ENCODE results near the gene RAI2. TPM values are rescaled to one million over a fixed set of nuclear protein-coding genes. Genes with fewer than 3 reads are reported as not detected.

Gene RAI2
- total RNA-seq, 1 experiment from 2014 or later, result 0.38 TPM

DNA sequence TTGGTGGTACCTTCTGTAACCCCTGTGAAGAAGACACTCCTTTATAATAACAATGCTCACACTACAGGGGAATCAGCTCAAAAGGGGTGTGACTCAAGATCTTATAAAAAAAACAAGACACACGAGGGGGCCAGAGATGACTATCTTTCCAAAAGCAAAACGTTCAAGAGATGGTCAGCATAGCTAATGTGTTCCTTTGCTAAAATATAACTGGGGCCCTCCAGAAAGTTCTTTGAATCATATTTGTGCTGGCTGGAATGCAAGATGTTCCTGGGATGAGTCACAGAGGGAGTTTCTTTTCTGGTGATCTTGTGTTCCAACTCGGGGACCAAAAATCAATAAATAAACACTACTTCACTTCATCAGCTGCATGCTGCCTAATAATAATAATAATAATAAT, 46.5 kb downstream of the RAI2 start:
- H3K36me3 ChIP-seq (replicated peaks; ENCODE audit: control insufficient read depth, insufficient read depth, low read length), result no peaks in the 10 kb centered on the region
- DNase-seq, result no peak
- H3K4me3 ChIP-seq (ENCODE audit: insufficient read depth, low read depth, low read length), result no peak overlapping the region
- no peaks in the 10 kb centered on the region for H3K27me3 ChIP-seq (ENCODE audit: control insufficient read depth, insufficient read depth, low read length)

DNA sequence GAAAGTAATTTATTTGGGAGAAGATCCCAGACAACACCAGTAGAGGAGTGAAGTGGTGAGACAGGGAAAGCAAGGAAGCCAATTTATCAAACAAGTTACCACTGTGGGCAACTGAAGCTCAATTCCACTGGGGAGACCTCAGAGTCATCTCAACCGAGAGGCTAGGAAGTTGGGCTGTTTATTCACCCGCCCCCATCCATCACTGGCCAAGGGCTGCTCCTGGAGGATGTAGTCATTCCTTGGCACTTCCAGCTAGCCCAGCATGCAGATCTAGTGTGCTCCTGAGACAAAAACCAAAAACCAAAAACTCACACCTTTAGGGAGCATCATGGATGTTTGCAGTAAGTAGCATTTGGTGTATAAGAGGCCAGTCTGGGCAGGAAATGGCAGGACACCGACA, 47.0 kb downstream of the RAI2 start:
- no peak for DNase-seq
- Histone ChIP-seq H3K4me3 (ENCODE audit: insufficient read depth, low read depth, low read length) (no peak overlapping the region), H3K36me3 (replicated peaks; ENCODE audit: control insufficient read depth, insufficient read depth, low read length) (no peaks in the 10 kb centered on the region), H3K27me3 (ENCODE audit: control insufficient read depth, insufficient read depth, low read length) (no peaks in the 10 kb centered on the region)

DNA sequence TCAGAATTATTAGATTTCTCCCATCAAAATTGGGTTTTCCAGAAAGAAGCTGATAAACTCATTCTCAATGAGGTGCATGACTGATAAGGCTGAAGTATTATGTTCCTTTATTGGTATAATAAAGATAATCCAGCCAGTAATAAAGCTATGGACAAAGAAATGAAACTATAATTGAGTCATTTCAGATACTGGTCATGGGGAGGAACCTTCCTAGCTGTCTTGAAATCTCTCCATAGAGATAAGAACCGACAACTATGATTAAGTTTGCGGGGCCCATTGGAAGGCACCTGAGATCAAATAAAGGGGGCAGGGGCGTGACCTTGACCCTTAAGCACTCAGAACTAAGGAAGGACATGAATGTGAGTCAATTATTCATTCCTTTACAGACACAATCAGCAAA, 47.8 kb downstream of the RAI2 start:
- H3K27me3 ChIP-seq (ENCODE audit: control insufficient read depth, insufficient read depth, low read length), result no peaks in the 10 kb centered on the region
- DNase-seq, result no peak
- no peaks in the 10 kb centered on the region for H3K36me3 ChIP-seq (replicated peaks; ENCODE audit: control insufficient read depth, insufficient read depth, low read length)
- no peak overlapping the region for H3K4me3 ChIP-seq (ENCODE audit: insufficient read depth, low read depth, low read length)

DNA sequence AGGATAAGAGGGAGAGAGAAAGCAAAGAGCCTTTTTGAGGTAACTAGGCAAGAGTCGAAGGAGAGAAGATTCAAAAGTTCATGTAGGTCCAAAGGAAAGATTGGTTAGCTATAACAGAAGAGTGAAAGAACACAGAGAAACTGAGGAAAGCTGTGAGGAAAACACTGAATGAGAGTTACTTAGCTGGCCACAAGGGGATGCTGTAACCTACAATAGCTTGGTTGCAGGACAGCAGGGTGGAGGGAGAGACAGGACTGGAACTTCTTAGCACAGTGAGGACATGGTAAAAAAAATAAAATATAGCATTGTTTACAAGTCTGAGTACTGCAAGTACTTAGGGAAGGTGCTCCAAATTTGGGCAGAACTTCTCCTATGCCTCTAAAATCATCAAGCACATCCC, 48.3 kb downstream of the RAI2 start:
- DNase-seq, result peak; percentile 73
- no peaks in the 10 kb centered on the region for H3K27me3 ChIP-seq (ENCODE audit: control insufficient read depth, insufficient read depth, low read length)
- H3K4me3 ChIP-seq (ENCODE audit: insufficient read depth, low read depth, low read length), result no peak overlapping the region
- no peaks in the 10 kb centered on the region for H3K36me3 ChIP-seq (replicated peaks; ENCODE audit: control insufficient read depth, insufficient read depth, low read length)

DNA sequence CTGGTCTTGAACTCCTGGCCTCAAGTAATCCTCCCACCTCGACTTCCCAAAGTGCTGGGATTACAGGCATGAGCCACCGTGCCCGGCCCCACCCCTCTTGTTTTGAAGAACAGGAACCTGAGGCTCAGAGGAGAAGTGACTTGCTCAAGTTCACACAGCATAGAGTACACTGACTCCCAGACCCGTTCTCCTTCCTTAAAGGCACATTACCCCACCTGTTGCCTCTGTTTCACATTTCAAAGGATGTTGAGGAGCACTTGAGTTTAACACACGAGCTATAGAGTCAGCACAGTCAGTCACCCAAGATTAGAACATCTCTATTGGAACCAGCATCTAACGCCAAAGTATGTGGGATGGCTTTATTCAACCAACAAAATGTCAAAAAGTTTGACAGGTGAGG, 51.1 kb downstream of the RAI2 start:
- Histone ChIP-seq H3K4me3 (ENCODE audit: insufficient read depth, low read depth, low read length) (no peak overlapping the region), H3K27me3 (ENCODE audit: control insufficient read depth, insufficient read depth, low read length) (no peaks in the 10 kb centered on the region), H3K36me3 (replicated peaks; ENCODE audit: control insufficient read depth, insufficient read depth, low read length) (no peaks in the 10 kb centered on the region)
- no peak for DNase-seq

DNA sequence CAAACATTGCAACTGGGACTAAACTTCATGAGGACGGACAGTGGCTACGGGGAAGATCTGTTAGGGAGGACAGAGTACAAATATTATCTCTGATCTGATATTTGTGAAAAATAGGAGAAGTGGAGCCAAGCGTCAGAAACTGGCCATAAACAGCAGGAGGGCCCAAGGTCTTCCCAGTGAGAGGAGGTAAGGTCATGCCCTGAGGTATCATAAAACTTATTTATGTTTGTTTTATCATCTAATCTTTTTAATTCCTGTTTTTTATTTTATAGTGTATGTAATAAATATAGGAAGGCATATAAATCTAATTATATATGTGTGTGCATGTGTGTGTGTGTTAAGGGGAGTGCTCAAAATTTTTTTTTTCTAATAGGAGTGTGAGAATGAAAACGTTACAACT, 51.8 kb downstream of the RAI2 start:
- Histone ChIP-seq H3K4me3 (ENCODE audit: insufficient read depth, low read depth, low read length) (no peak overlapping the region), H3K27me3 (ENCODE audit: control insufficient read depth, insufficient read depth, low read length) (no peaks in the 10 kb centered on the region), H3K36me3 (replicated peaks; ENCODE audit: control insufficient read depth, insufficient read depth, low read length) (no peaks in the 10 kb centered on the region)
- DNase-seq, result no peak

DNA sequence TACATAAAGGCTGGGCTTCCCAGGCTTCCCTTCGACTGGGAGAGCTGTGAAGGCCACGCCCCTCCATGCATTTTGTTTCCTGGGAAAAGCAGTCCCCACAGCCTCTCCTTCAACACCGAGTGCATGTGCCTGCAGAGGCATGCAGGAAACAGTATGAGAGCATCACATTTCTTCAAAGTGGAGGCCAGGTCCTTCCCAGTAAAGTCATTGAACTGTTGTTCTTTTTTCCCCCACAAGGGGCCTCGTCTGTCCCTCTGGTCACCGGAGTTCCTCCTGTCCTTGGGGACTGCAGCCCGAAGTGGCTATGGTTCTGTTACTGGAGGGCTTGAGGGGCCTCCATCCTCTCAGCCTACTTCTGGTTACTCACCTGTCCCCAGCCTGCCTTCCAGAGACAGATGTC, 56.0 kb downstream of the RAI2 start:
- H3K4me3 ChIP-seq (ENCODE audit: insufficient read depth, low read depth, low read length), result no peak overlapping the region
- no peaks in the 10 kb centered on the region for H3K36me3 ChIP-seq (replicated peaks; ENCODE audit: control insufficient read depth, insufficient read depth, low read length)
- H3K27me3 ChIP-seq (ENCODE audit: control insufficient read depth, insufficient read depth, low read length), result no peaks in the 10 kb centered on the region
- DNase-seq, result peak; percentile 72

DNA sequence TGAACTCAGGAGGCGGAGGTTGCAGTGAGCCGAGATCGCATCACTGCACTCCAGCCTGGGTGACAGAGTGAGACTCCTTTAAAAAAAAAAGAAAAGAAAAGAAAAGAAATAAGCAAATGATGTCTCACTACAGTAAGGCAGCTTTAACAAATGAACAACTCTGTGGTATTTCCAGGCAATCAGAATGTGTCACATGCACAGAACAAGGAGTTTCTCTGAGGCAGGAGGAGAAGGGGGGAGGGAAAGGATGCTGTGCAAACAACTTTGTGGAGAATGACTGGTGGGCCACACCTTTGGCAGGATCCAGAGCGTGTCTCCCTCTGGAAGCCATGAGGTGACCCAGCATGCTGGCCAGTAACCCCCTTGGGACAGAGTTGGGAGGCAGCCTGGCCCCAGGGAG, 57.6 kb downstream of the RAI2 start:
- no peak overlapping the region for H3K4me3 ChIP-seq (ENCODE audit: insufficient read depth, low read depth, low read length)
- H3K27me3 ChIP-seq (ENCODE audit: control insufficient read depth, insufficient read depth, low read length), result no peaks in the 10 kb centered on the region
- H3K36me3 ChIP-seq (replicated peaks; ENCODE audit: control insufficient read depth, insufficient read depth, low read length), result no peaks in the 10 kb centered on the region
- DNase-seq, result no peak

DNA sequence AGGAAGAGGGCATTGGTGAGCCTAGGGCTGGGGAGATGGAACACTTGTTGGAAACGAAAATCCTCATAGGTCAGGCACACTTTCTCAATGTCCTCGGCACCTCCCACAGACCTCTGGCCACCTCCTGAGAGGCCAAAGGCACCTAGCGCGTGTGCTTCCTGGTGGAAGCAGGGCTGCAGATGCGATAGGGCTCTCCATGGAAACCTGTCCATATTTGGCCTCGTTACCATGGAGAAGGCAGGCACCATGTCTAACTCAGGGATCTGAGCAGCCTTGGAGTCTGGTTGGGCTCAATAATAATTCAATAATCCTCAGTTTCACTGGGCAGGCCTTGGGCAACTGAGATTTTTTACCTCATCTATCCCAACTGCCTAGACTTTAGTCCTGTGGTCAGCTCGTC, 58.3 kb downstream of the RAI2 start:
- DNase-seq, result no peak
- Histone ChIP-seq H3K27me3 (ENCODE audit: control insufficient read depth, insufficient read depth, low read length) (no peaks in the 10 kb centered on the region), H3K36me3 (replicated peaks; ENCODE audit: control insufficient read depth, insufficient read depth, low read length) (no peaks in the 10 kb centered on the region), H3K4me3 (ENCODE audit: insufficient read depth, low read depth, low read length) (no peak overlapping the region)

DNA sequence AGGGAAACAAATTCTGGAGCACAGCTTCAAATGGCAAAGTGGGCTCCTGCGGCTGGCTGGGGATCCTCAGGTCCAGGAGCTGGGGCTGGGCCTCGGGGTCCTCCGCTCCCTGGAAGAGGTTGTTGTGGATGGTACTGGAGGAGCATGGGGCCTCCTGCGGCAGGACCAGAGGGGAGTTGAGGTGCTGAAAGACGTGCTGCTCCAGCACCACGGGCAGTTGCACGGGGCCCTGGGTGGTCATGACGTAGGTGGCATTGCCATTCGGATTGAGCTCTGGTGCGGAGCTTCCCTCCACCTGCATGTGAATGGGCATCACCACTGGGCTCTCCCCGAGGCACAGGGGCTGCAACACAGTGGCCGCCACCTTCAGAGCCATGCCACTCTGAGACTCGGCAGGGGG, 59.7 kb downstream of the RAI2 start:
- DNase-seq, result no peak
- H3K27me3 ChIP-seq (ENCODE audit: control insufficient read depth, insufficient read depth, low read length), result no peaks in the 10 kb centered on the region
- no peaks in the 10 kb centered on the region for H3K36me3 ChIP-seq (replicated peaks; ENCODE audit: control insufficient read depth, insufficient read depth, low read length)
- no peak overlapping the region for H3K4me3 ChIP-seq (ENCODE audit: insufficient read depth, low read depth, low read length)

DNA sequence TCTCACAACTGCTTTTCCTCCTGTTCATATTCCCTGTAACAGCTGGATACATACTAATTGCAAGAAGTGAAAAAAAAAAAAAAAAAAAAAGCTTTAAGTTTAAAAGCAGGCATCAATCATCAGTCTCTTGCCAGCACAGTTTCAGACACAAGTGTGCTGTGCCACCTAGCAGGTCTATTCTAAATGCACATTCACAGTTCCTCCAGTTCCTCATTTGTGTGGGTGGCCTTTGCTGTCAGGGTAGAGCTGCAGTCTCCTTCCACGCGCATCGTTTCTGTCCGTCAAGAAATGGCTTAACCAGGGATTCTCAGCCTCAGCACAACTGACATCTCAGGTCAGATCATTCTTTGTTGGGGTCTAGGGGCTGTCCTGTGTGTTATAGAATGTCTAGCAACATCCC, 62.2 kb downstream of the RAI2 start:
- H3K36me3 ChIP-seq (replicated peaks; ENCODE audit: control insufficient read depth, insufficient read depth, low read length), result no peaks in the 10 kb centered on the region
- no peak for DNase-seq

DNA sequence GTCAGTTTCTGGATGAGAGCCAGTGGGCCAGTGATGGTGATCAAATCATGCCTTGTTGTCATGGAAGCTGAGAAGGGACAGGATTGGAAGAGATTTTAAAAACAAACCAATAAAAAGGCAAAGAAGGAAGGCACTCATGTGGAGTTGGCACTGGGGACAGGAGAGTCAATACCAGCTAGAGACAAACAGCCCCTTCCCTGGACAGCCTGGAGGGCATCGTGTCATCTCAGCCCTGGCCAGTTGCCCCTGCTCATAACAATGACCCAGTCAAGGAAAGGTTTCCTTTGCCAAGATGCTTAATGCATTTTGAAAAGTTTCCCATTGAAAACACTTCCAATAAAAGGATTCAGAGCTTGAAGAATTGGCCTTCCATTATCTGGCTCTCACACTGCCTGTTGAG, 68.3 kb downstream of the RAI2 start:
- no peak overlapping the region for H3K4me3 ChIP-seq (ENCODE audit: insufficient read depth, low read depth, low read length)
- no peaks in the 10 kb centered on the region for H3K27me3 ChIP-seq (ENCODE audit: control insufficient read depth, insufficient read depth, low read length)
- DNase-seq, result no peak
- H3K36me3 ChIP-seq (replicated peaks; ENCODE audit: control insufficient read depth, insufficient read depth, low read length), result no peaks in the 10 kb centered on the region

More for the DNA sequence above, 62.2 kb downstream of the RAI2 start:
- Histone ChIP-seq H3K27me3 (ENCODE audit: control insufficient read depth, insufficient read depth, low read length) (no peaks in the 10 kb centered on the region), H3K4me3 (ENCODE audit: insufficient read depth, low read depth, low read length) (no peak overlapping the region)

DNA sequence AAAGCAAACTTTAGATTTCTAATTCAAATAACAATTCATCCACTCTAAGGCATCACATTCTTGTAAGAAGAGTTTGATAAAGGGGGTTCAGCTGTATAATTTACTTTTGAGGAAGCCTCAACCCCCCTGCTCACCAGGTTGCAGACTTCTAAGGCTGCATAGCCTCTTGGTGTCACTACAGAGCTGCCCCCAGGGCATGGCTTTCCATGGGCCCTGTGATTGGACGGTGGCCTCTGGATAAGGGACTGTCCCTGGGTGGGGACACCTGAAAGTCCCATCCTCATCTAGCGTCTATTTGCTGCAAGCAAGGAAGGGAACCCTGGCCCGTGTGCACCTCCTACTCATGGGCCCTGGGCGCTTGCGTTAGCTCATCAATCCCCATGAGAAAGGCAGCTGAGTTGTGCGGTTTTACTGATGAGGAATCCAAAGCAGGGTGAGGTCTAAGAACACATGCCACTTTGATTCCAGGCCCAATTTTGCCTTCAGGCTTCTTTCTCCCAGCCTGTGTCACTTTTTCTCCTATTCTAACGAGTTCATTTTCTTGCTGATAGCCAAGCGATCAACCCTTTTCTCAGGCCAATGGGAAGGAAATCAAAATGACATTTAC, 72.0 kb downstream of the RAI2 start:
- peak; percentile 40 for DNase-seq
- Histone ChIP-seq H3K4me3 (ENCODE audit: insufficient read depth, low read depth, low read length) (no peak overlapping the region), H3K27me3 (ENCODE audit: control insufficient read depth, insufficient read depth, low read length) (no peaks in the 10 kb centered on the region), H3K36me3 (replicated peaks; ENCODE audit: control insufficient read depth, insufficient read depth, low read length) (no peaks in the 10 kb centered on the region)

DNA sequence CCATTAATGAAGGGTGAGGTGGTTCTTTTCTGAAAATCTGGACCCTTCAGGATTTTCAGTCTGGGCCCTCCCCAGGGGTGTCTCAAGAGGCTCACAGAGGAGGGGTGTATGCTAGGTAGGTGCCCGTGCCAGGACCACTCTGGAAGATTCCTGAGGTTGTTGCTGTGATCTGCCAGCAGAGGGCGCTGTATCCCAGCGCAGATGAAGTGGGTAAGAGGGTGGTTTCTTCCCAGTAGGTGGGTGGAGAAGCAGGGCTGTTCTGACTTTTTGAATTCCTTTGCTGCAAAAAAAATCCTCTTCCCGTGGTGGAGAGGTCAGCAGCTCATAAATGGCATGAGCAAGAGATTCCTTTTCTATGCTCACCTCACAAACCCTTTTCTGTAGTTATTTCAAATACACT, 72.7 kb downstream of the RAI2 start:
- peak; percentile 91 for DNase-seq
- no peaks in the 10 kb centered on the region for H3K27me3 ChIP-seq (ENCODE audit: control insufficient read depth, insufficient read depth, low read length)
- H3K4me3 ChIP-seq (ENCODE audit: insufficient read depth, low read depth, low read length), result no peak overlapping the region
- no peaks in the 10 kb centered on the region for H3K36me3 ChIP-seq (replicated peaks; ENCODE audit: control insufficient read depth, insufficient read depth, low read length)

DNA sequence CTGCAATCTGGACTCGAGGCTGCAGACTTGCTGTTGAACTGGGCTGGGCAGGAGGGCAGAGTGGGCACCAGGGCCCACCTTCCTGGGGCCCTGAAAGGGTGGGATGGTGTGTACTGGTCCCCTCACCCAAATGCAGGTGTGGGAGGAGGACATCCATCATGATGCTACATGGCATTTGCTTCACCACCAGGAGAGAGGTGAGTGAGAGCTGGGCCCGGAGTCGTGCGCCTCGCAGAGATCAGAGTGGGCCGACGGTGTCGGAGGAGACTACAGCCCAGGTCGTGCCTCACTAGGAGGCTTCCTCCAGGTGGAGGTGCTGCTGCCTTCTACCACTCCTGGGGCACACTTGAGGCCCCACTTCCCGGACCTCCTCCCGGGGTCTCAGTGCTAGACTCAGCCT, 73.5 kb downstream of the RAI2 start:
- Histone ChIP-seq H3K36me3 (replicated peaks; ENCODE audit: control insufficient read depth, insufficient read depth, low read length) (no peaks in the 10 kb centered on the region), H3K27me3 (ENCODE audit: control insufficient read depth, insufficient read depth, low read length) (no peaks in the 10 kb centered on the region)
- peak; percentile 24 for DNase-seq

More for the DNA sequence above, 73.5 kb downstream of the RAI2 start:
- no peak overlapping the region for H3K4me3 ChIP-seq (ENCODE audit: insufficient read depth, low read depth, low read length)
